Measurements from ENCODE around the gene TMEM130.

The TMEM130 gene, protein sequence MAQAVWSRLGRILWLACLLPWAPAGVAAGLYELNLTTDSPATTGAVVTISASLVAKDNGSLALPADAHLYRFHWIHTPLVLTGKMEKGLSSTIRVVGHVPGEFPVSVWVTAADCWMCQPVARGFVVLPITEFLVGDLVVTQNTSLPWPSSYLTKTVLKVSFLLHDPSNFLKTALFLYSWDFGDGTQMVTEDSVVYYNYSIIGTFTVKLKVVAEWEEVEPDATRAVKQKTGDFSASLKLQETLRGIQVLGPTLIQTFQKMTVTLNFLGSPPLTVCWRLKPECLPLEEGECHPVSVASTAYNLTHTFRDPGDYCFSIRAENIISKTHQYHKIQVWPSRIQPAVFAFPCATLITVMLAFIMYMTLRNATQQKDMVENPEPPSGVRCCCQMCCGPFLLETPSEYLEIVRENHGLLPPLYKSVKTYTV

DNA sequence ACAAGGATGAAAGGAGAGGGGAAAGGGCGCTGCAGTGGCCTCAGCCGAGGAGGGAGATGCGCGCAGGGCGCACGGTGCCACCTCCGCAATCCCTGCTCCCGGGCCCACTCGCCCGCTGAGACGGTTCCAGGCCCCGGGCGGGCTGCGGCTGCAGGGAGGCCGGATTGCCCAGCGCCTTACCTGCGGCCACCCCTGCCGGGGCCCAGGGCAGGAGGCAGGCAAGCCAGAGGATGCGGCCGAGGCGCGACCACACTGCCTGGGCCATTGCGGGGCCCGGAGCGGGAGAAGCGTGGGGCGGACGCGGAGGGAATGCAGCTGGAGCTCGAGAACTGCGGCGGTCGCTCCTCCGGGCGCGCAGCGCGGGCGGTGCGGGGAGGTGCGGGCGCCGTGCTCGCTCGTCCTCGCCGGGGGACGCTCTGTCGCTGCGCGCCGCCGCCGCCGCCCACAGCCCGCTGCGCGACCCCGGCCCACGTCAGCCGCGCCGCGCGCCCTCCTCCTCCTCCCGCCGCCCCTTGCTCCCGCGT, at the start of gene TMEM130:
Gene TMEM130, minus strand, starts transcription at position 418 of the 524 bp plus-strand sequence. Its CDS starts 153 bp downstream, at position 265.
- DNase-seq (ENCODE audit: low read depth in 2 of 2): no peak

DNA sequence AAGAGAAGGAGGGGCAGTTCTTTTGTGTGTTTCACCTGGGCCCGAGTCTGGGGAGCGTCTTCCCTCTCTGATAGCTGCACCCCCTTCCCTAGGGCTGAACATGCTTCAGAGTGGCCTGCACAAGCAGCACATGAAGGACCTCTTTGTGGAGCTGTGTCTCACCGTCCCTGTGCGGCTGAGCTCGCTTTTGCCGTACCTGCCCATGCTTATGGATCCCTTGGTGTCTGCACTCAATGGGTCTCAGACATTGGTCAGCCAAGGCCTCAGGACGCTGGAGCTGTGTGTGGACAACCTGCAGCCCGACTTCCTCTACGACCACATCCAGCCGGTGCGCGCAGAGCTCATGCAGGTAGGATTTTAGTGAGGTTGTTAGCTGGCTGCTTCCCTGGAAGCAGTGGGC, 47.5 kb upstream of the TMEM130 start:
- DNase-seq (ENCODE audit: low read depth in 2 of 2): no peak

DNA sequence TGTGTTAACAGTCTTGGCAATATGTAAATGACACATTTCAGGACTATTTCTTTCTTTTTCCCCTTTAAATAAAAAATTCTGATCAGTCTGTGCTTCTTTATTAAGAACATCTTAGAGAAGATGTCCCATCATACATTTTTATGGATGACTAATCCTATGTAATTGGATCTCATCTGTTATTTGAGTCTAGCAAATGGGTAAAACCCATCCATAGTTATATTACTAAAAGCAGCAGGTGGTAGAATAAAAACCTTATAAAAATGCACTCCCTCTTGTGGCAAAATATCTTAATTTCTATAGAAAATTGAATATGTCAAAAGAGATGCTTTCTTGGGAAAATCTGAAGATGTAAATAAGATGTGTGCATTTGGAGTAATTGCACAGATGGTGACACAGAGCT, 43.8 kb upstream of the TMEM130 start:
- DNase-seq (ENCODE audit: low read depth in 2 of 2): no peak

DNA sequence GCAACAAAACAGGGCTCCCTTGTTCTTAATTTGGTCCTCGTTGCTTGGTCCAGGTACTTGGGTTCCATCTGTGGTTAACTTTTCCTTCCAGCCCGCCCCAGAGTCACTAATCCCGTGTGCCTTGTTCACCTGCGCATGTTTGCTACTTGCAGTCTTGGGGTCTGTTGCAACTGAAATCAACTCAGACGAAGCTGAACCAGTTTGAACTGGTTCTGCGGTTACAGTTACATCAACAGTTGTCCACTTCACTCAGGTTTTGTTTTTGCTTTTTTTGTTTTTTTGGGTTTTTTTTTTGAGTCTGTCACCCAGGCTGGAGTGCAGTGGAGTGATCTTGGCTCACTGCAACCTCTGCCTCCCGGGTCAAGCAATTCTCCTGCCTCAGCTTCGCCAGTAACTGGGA, 43.2 kb upstream of the TMEM130 start:
- DNase-seq (ENCODE audit: low read depth in 2 of 2): no peak

DNA sequence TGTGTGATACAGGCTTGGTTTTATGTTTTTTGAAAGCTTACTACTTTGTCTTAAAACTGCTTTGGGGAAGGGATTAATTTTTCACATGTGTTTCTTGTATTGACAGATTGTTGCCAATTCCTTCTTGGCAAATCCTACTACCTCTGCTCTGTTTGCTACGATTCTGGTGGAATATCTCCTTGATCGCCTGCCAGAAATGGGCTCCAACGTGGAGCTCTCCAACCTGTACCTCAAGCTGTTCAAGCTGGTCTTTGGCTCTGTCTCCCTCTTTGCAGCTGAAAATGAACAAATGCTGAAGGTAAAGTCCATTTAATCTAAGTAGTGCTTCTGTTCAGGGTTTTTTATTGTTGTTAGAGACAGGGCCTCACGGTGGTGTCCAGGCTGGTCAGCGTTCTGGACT, 42.1 kb upstream of the TMEM130 start:
- DNase-seq (ENCODE audit: low read depth in 2 of 2): no peak

DNA sequence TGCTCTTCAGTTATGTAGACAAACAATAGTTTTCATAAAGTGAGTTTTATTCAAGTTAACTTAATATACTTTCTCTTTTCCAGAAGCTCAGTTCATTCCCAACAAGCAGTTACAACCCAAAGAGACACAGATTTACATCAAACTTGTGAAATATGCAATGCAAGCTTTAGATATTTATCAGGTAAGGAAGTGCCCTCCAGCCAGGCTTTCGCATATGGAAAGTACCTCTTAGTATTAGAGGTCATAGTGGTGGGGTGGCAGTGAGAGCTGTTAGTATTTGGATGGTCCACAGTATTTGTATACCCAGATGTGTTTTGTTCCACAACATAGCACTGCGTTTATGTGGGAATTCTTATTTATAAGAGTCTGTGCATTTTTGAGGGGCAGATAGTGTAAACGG, 40.6 kb upstream of the TMEM130 start:
- no peak for DNase-seq (ENCODE audit: low read depth in 2 of 2)

DNA sequence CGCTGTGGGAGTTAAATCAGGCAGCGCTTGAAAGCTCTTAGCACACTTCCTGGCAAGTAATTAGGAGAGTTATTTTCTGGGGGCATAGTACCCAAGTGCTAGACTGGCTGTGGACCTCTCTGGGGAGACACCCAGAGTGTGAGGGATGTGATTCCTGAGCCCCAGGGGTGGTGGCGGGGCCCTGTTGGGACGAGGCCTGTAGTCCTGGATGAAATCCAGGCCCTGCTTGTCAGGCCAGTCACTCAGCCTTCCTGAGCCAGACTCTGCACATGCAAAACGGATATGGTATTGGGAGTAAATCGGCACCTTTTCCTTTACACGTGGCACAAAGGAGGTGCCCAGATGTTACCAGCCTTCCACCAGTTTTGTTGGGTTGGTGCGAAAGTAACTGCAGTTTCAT, 39.7 kb upstream of the TMEM130 start:
- DNase-seq (ENCODE audit: low read depth in 2 of 2): no peak

DNA sequence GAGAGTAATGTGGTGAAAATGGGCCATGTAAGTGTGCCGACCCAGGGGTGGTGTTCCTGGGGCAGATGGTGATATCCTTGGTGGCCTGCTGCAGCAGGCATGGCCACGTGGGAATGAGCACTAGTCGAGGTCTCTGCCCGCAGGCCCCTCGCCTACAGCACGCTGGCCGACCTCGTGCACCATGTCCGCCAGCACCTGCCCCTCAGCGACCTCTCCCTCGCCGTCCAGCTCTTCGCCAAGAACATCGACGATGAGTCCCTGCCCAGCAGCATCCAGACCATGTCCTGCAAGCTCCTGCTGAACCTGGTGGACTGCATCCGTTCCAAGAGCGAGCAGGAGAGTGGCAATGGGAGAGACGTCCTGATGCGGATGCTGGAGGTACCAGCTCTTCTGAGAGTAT, 38.8 kb upstream of the TMEM130 start:
- DNase-seq (ENCODE audit: low read depth in 2 of 2): no peak

DNA sequence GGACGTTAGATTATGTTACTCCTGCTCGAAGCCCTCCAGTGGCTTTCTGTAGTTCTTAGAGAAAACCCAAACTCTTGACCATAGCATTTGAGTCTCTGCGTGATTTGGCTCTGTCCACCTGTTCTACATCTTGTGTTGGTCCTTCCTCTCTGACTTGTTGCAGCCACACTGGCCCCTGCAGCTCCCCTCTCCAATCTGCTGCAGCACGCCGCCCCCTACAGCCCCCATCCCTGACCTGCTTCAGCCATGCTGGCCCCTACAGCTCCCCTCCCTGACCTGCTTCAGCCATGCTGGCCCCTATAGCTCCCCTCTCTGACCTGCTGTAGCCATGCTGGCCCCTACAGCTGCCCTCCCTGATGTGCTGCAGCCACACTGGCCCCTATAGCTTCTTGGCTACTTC, 37.8 kb upstream of the TMEM130 start:
- DNase-seq (ENCODE audit: low read depth in 2 of 2): no peak

DNA sequence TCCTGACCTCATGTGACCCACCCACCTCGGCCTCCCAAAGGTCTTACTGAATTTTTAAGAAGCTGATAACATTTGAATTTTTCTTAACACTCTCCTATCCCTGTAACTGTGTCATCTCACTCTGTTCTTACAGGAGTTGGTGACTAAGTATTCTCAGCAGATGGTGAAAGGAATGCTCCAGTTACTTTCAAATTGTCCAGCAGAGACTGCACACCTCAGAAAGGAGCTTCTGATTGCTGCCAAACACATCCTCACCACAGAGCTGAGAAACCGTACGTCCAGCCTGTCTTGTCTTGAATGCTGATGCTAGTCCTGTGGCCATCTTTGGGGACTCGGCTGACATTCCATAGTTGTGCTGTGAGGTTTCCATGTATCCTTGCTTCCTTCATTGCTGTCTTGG, 33.4 kb upstream of the TMEM130 start:
- no peak for DNase-seq (ENCODE audit: low read depth in 2 of 2)

DNA sequence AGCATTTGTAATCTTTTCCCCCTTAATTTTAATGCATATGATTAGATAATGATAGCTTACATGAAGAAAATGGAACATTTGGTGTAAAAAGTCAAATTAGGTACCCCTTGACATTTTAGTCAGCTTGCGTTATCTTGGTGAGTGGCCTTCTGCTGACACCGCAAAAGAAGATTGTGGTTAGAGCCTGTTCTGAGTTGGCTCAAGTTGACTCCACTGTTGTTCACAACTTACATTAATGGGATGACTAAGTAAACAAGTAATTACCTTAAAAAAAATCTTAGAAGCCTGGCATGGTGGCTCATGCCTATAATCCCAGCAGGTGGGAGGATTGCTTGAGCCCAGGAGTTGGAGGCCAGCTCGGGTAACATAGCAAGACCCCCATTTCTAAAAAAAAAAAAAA, 32.7 kb upstream of the TMEM130 start:
- no peak for DNase-seq (ENCODE audit: low read depth in 2 of 2)

DNA sequence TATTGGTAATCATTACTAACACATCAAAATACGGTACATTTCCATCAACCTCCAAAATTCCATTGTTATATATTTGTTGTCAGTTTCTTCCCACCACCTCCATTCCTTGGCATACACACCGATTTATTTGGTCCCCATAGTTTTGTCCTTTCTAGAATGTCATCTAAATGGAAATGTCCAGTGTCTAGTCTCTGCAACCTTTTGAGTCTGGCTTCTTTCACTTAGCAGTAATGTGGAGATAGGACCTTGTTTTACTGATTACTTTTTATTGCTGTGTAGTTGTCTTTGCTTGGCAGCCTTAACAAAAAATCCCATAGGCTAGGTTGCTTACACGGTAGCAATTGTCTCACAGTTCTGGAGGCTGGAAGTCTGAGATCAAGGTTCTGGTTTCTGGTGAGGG, 31.0 kb upstream of the TMEM130 start:
- no peak for DNase-seq (ENCODE audit: low read depth in 2 of 2)

DNA sequence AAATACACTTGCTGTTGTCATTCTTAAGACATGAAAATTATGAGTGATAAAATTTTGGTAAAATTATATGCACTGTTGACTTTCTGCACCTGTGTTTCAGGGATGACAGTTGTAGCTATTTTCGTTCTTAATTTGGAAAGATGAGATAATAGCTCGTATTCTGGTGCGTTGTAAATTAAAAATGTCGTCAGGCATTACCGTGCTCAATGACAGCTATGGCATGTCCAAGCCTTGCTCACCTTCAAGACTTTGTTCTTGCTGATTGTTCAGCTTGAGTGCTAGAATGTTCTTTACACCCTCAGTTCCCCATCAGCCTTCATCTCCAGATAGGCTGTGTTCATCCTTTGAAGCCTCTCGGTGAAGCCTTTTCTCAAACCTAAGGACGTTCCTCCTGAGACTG, 30.0 kb upstream of the TMEM130 start:
- DNase-seq (ENCODE audit: low read depth in 2 of 2): no peak

DNA sequence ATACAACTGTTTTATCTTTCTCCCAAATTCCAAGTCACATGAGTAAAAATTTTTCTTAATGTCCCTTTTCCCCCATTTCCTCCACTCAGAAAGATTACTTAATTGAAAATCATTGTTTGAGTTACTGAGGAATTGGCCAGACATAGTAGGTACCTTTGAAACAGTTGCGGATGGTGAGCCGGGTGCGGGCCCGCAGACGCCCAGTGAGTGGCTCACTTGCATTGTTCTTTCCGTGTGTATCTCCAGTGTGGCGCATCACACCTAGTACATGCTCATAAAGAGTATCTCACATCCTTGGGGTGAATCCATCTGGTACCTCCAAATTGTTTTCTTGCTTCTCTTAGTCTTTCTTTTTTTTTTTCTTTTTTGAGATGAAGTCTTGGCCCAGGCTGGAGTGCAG, 22.8 kb upstream of the TMEM130 start:
- DNase-seq (ENCODE audit: low read depth in 2 of 2): no peak

DNA sequence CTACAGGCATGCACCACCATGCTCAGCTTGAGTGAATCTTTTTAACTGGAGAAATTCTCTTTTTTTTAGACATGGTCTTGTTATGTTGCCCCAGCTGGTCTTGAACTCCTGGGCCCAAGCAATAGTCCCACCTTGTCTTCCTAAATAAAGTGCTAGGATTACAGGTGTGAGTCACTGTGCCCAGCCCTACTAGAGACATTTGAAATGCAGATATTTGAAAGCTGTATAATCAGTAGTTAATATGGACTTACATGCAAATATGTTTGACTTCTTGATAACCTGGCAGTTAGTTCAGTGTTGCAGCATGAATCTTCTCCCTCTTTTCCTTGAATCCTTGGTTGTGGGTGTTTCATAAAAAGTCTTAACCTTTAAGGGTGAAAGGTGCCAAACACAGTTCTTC, 17.2 kb upstream of the TMEM130 start:
- DNase-seq (ENCODE audit: low read depth in 2 of 2): no peak

DNA sequence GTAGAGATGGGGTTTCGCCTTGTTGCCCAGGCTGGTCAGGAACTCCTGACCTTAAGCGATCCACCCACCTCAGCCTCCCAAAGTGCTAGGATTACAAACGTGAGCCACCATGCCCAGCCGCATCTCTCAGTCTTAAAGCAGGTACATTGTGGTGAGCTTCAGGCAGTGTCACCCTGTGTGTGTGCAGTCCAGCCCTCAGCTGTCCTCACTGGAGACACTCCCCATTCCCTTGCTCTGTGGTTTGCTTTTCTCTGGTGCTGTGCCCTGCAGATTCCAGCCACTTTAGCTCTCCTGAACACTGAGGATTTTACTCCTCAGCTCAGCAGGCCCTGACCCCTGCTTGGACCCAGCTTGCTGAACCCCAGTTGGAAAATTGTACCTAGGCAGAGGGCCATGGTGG, 14.6 kb upstream of the TMEM130 start:
- no peak for DNase-seq (ENCODE audit: low read depth in 2 of 2)

DNA sequence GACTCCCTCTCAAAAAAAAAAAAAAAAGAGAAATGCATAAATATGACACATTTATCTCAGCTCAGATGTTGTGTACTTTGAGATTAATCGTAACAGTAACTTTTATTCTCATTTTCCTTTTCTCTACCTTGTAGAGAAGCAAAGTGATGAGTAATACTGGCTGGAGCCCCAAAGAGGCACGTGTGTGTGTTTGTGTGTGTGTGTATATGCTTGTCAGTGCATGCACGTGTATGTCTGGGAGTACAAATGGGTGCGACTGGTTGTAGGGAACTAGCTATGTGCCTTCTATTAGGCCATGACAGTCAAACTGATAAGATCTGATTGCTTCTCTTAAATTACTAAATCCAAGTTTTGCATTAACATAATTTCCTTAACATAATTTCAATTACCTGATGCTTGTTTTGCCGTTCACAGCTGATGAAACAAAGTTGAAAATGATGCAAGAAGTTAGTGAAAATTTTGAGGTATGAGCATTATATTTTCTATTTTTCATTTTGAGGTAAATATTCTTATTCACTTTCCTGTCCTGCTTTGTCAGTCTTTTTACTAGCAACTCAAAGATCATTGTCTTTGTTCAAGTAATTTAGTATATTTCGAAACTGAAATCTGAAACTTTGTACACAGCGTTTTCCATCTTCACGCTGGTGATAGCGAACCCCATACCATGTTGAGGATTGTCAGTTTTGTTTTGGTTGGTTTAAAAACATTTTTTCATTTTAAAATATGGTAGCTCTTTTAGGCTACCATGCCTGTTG, 11.9 kb upstream of the TMEM130 start:
- DNase-seq (ENCODE audit: low read depth in 2 of 2): no peak

DNA sequence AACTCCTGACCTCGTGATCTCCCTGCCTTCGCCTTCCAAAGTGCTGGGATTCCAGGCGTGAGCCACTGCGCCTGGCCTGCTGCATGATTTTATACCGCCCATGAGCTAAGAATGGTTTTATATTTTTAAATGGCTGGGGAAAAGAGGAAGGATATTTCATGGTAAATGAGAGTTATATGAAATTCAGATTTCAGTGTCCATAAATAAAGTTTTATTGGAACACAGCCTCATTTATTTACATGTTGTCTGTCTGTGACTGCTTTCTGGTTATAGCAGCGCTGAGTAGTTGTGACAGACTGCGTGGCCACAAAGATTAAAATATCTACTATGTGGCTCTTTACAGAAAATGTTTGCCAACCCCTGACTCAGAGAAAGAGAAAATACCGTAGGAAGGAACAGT, 10.7 kb upstream of the TMEM130 start:
- no peak for DNase-seq (ENCODE audit: low read depth in 2 of 2)

DNA sequence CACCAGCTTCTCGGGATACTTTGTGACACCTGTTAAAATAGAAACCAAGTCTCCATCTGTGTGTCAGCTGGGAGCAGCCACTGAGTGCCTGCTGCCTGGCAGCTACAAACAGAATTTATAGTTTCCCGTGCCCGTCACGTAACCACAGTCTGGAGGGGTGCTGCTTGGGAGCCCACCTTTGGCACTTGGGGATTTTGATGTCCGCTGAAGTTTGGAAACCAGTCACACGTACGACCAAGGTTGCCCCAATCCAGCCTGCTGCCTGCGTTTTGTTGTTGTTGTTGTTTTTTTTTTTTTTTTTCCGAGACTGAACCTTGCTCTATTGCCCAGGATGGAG, 10.1 kb upstream of the TMEM130 start:
- no peak for DNase-seq (ENCODE audit: low read depth in 2 of 2)

DNA sequence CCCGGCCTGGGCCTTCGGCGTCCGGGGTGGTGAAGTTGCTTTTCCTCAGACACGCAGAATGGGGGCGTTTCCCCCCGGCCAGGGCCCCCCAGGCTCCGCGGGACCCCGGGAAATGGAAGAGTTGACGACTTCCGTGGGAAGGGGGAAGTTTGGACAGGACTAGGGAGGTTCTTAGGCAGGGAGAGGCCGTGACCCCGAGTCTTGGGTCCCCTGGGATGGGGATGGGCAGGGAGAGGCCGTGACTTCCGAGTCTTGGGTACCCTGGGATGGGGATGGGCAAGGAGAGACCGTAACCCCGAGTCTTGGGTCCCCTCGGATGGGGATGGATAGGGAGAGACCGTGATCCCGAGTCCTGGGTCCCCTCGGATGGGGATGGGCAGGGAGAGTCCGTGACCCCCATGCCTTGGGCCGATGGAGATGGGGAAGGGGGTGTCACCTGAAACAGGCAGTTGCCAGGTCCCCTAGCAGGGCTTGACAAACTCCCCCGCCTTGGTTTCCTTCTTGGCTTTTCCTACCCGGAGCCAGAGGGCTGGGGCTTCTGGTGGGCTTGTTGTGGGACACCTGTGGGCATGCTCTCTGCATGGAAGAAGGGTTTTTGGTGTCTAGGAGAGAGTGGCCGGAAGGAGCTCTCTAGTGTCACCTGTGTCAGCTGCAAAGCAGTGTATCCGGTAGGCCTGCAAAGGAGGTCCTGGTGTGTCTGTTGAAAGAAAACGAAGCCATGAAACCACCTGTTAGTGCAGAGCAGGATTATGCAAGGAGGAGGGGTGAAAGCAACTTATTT, 9.6 kb upstream of the TMEM130 start:
- peak; percentile 32 to 43 for DNase-seq (ENCODE audit: low read depth in 2 of 2)

DNA sequence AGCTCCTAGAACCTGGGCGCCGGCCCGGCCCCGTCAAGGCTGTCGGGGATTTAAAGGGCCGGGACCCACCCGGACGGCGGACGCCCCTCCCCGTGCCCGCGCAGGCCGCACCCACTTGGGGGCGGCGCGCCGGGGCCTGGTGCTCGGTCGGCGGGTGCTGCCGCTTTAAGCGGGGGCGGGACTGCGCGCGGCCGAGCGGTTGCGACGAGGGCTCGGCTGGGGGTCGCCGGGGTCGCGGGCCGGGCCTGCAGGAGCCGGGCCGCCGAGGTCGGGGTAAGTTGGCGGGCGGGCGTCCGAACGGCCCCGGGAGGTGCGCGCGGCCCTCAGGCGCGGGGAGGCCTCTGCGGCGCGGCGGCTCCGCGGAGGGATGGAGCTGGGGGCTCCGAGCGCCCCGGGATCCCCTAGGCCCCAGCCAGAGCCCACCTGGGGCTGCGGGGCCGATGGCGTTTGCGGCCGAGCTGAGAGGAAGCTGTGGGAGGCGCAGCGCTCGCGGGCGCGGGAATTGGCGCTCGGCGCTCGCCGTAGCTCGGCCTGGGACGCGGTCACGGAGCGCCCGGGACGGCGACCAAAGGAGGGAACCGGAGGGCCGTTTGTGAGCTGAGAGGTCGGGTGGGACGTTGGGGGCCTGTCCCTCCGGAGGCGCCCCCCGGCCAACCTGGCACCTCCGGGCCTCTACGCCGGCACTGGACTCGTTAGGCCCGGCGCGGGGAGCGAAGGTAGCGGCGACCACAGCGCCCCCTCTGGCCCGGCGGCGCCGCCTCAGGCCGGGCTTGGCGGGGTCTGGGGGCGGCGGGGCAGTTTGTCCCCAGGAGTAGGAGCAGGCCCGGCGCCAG, 8.8 kb upstream of the TMEM130 start, which contains the start of gene TRRAP:
Gene TRRAP, plus strand, starts transcription at position 168 of the 833 bp plus-strand sequence. CDS start 2,619 bp downstream, outside the sequence.
- peak; percentile 66 to 70 for DNase-seq (ENCODE audit: low read depth in 2 of 2)

Measured in stimulated activated CD8-positive, alpha-beta memory T cell treated with anti-CD3 and anti-CD28 coated beads, Interleukin-15, amount 100 ng/mL, for 48 hours (primary cell).